Loucy (cell line): Measurements from ENCODE around the gene SLC16A5.

Experiments used
- CTCF ChIP-seq: fragments of 200-600 bp; sonication (generic); conservative IDR thresholded peaks from 2 replicates; pipeline ENCODE4 v1.5.1; 2014; ENCODE audit warnings: mild to moderate bottlenecking, antibody characterized with exemption, low read length
- EZH2phosphoT487 ChIP-seq: fragments of 200-600 bp; IDR thresholded peaks from 2 replicates; pipeline ENCODE4 v1.6.1; 2018; ENCODE audit warnings: antibody characterized with exemption, mild to moderate bottlenecking, moderate library complexity, borderline replicate concordance

- TF ChIP-seq CTCF: no peak
- TF ChIP-seq EZH2phosphoT487: no peak
These were observed 5.9 kb downstream of the SLC16A5 start for GRCh38 chr17:75093548-75094158.
